Measurements from ENCODE around the gene RALA. TPM values are rescaled to one million over a fixed set of nuclear protein-coding genes. Genes with fewer than 3 reads are reported as not detected.
A peak's percentile ranks its signal among the peaks of the same experiment; 100 is the strongest.

RALA gene
- total RNA-seq, 1 donor from 2014 or later = 79.2 TPM

DNA sequence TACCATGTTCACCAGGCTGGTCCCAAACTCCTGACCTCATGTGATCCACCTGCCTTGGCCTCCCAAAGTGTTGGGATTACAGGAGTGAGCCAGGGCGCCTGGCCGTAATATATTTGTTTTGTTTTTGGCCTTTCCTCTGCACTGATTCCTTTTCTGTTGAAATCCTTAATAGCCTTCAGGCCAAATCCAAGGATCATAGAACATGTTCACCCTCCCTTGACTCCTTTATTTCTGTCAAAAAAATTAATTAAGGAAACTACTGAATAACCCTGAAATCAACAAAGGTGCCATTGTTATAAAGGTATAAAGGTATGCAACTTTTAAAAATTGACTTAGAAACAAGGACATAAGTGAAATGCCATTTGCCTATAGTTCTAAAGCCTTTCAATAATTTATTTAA lies 15.5 kb upstream of the RALA start:
- Histone ChIP-seq H3K4me3 (ENCODE audit: low read depth, low read length) (no peak overlapping the region), H3K27me3 (ENCODE audit: control insufficient read depth, insufficient read depth, low read length) (no peaks in the 10 kb centered on the region), H3K36me3 (ENCODE audit: control insufficient read depth, insufficient read depth, low read length) (no peaks in the 10 kb centered on the region)
- TF ChIP-seq, protein P1, sequence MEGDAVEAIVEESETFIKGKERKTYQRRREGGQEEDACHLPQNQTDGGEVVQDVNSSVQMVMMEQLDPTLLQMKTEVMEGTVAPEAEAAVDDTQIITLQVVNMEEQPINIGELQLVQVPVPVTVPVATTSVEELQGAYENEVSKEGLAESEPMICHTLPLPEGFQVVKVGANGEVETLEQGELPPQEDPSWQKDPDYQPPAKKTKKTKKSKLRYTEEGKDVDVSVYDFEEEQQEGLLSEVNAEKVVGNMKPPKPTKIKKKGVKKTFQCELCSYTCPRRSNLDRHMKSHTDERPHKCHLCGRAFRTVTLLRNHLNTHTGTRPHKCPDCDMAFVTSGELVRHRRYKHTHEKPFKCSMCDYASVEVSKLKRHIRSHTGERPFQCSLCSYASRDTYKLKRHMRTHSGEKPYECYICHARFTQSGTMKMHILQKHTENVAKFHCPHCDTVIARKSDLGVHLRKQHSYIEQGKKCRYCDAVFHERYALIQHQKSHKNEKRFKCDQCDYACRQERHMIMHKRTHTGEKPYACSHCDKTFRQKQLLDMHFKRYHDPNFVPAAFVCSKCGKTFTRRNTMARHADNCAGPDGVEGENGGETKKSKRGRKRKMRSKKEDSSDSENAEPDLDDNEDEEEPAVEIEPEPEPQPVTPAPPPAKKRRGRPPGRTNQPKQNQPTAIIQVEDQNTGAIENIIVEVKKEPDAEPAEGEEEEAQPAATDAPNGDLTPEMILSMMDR (IDR thresholded peaks at IDR 0.05; ENCODE audit: insufficient read depth, low read length, poor library complexity, severe bottlenecking) = no peak
- no peak for DNase-seq (ENCODE audit: low read depth)

DNA sequence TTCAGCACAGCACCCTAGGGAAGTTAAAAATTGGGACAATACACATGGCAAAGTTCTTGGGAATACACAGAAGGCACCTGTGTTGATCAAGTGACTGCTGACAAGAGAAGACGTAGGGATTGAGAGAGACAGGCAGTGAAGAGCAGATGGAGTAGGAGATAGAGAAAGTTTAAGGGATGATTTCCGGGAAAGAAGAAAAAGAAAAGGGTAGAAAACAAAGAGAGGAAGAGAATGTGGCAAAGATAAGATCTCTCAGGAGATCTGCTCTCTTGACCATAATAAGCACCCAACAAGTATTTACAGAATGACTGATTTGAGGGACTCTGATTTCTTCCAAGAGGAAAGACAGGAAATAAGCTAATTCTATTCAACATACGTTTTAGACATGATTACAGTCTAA lies 15.1 kb upstream of the RALA start:
- no peak for DNase-seq (ENCODE audit: low read depth)
- Histone ChIP-seq H3K27me3 (ENCODE audit: control insufficient read depth, insufficient read depth, low read length) (no peaks in the 10 kb centered on the region), H3K36me3 (ENCODE audit: control insufficient read depth, insufficient read depth, low read length) (no peaks in the 10 kb centered on the region), H3K4me3 (ENCODE audit: low read depth, low read length) (no peak overlapping the region)
- TF ChIP-seq, protein P1 (IDR thresholded peaks at IDR 0.05; ENCODE audit: insufficient read depth, low read length, poor library complexity, severe bottlenecking) = no peak

DNA sequence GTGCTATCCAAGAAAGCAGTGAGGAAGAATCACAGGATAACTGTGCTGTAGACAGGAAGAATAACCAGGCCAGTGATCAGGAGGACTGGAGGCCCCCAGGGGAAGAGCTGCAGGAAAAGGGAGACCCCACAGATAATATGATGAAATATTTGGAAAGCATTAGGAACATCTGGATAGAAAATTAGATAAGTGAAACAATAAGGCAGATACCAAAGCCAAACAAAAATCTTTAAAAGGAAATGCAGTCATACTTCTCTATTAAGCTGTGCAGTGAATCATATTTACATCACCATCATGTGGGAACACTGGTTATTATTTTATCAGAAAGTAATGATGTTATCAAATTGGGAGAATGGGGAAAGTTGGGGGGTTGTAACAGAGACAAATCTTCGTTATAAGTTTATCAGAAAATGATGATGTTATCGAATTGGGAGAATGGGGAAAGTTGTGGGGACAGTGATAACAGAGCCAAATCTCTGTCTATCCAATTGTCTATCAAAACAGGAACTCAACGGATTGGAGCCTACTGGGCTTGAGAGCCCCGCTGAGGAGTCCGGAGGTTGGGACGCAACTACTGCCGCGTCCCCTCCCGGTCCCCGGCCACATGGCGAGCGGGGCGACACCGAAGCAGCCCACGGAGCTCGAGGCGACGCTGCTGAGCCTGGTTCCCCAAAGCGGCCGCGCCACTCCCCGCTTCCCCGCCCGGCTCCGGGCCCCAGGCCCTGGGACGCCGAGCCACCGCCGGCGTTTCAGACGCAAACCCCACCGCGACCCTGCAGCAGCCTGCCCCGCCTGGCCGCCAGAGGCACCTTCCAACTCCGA lies 14.0 kb upstream of the RALA start:
- TF ChIP-seq, protein P1 (IDR thresholded peaks at IDR 0.05; ENCODE audit: insufficient read depth, low read length, poor library complexity, severe bottlenecking) = no peak
- no peak for DNase-seq (ENCODE audit: low read depth)
- Histone ChIP-seq H3K27me3 (ENCODE audit: control insufficient read depth, insufficient read depth, low read length) (no peaks in the 10 kb centered on the region), H3K4me3 (ENCODE audit: low read depth, low read length) (peak overlapping the region; percentile 14), H3K36me3 (ENCODE audit: control insufficient read depth, insufficient read depth, low read length) (no peaks in the 10 kb centered on the region)

DNA sequence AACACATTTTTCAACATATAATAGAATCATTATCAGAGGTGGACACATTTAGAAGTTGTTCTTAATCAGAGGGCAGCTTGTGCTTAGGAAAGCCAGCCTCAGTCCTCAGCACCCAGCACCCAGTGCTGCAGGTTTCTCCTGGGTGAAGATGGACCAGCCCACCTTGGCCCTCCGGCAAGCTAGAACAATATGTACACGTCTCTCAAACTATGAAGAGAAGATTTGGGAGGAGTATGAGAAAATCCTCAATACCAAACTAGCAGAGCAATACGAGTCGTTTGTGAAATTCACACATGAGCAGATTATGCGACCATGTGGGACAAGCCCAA lies 13.5 kb upstream of the RALA start:
- Histone ChIP-seq H3K27me3 (ENCODE audit: control insufficient read depth, insufficient read depth, low read length) (no peaks in the 10 kb centered on the region), H3K4me3 (ENCODE audit: low read depth, low read length) (peak overlapping the region; percentile 14), H3K36me3 (ENCODE audit: control insufficient read depth, insufficient read depth, low read length) (no peaks in the 10 kb centered on the region)
- no peak for DNase-seq (ENCODE audit: low read depth)
- TF ChIP-seq, protein P1 (IDR thresholded peaks at IDR 0.05; ENCODE audit: insufficient read depth, low read length, poor library complexity, severe bottlenecking) = no peak

DNA sequence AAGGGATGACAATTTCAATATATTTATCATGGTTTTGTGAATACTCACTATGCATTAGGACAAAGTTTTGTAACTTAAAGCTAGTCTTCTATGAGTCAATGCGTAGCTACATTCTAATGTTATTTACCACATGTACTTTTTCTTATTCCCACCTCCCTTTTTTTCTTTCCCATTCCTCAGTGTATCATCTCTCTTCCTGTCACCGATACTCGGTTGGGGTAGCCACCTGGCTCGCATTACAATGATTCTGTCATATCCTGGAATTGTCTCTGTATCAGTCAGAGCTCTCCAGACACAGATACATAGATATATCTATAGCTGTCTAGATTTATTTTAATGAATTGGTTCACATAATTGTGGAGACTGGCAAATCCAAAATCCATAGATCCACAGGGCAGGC lies 9.8 kb upstream of the RALA start:
- H3K4me3 ChIP-seq (ENCODE audit: low read depth, low read length) = no peak overlapping the region
- no peak for DNase-seq (ENCODE audit: low read depth)
- no peaks in the 10 kb centered on the region for H3K36me3 ChIP-seq (ENCODE audit: control insufficient read depth, insufficient read depth, low read length)
- no peaks in the 10 kb centered on the region for H3K27me3 ChIP-seq (ENCODE audit: control insufficient read depth, insufficient read depth, low read length)
- TF ChIP-seq, protein P1 (IDR thresholded peaks at IDR 0.05; ENCODE audit: insufficient read depth, low read length, poor library complexity, severe bottlenecking) = no peak

DNA sequence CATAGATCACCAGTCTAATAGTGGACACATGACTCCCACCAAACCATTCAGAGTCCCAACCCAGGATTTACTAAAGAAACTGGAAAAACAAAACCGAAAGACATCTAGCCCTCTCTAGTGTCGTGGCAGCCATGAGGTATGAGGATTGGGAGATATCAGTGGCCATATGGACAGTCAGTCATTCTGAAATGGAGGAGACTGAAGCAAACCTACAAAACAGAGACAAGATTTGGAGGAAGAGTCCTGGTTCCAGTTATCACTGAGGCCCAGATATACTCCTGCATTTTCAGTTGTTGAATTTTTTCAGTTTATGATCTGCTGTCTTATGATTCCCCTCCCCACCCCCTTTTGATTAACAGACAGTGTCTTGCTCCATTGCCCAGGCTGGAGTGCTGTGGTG lies 9.1 kb upstream of the RALA start:
- TF ChIP-seq, protein P1 (IDR thresholded peaks at IDR 0.05; ENCODE audit: insufficient read depth, low read length, poor library complexity, severe bottlenecking) = no peak
- DNase-seq (ENCODE audit: low read depth) = no peak
- H3K4me3 ChIP-seq (ENCODE audit: low read depth, low read length) = no peak overlapping the region
- H3K27me3 ChIP-seq (ENCODE audit: control insufficient read depth, insufficient read depth, low read length) = no peaks in the 10 kb centered on the region
- H3K36me3 ChIP-seq (ENCODE audit: control insufficient read depth, insufficient read depth, low read length) = no peaks in the 10 kb centered on the region
